ENCODE results near the gene CES2. TPM values are rescaled to one million over a fixed set of nuclear protein-coding genes. Genes with fewer than 3 reads are reported as not detected.

CES2 gene
- polyA plus RNA-seq, 1 of the 3 experiments (the other 2 are of a cell fraction) = 33.1 TPM

DNA sequence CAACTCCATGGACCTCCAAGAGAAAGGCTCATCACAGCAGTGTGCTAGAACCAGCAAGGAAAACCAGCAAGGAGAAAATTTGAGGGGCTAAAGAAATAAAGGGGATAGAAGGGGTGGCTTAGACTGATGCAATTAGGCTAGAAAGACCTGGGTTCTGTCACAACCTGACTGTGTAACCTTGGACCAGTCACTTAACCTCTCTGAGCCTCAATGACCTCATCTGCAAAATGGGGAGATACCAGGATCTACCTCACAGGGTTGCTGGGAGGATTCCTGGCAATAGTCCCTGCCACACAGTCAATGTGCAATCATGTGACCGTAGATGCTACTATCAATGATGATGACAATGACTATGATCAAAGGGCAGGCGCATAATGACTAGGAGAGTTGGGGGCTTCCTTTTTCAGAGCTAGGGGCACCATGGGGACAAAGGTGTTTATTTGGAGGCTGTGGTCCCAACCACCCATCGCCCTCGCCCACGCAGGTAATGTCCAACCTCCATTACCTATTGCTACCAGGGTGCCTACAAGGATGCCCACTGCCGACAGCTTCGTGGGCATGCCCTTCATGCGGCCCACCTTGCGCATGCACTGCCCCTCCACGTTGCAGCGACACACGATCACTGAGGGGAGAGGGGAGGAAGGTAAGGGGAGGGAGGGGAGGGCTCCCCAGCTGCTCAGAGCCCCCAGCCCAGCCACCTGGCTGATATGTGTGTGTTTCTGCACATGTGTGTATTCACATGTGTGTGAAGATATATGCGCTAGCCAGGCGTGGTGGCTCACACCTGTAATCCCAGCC lies 26.4 kb upstream of the CES2 start:
- WGBS (ENCODE audit: low lambda C conversion rate) = 83% methylated on average over 12 of the region's 14 CpGs
- POLR2A ChIA-PET = interaction anchor here (1.0 kb wide), 1 partner anchor 22 kb away, joined by 3 read pairs; no protein-coding TSS in a partner anchor
- H2AFZ ChIP-seq (ENCODE audit: low read depth) = no peak overlapping the region

More for the DNA sequence above, 26.4 kb upstream of the CES2 start:
- CTCF ChIA-PET = interaction anchor here (0.7 to 5.7 kb wide), 11 partner anchors 8 to 78 kb away, joined by 3 to 40 read pairs (median 5); partner anchors contain the start of genes CDH16, NAE1 and PDP2
- no peaks in the 10 kb centered on the region; a peak in 1 of 4 replicates for H3K4me1 ChIP-seq (ENCODE audit: control insufficient read depth in 1 of 2, insufficient read depth in 2 of 2, low read depth in 1 of 2, low read length in 1 of 2)
- no peaks in the 10 kb centered on the region for H3K36me3 ChIP-seq (replicated peaks in 1 of 2; ENCODE audit: control insufficient read depth in 1 of 2, insufficient read depth in 2 of 2, low read length in 1 of 2)
- H3K4me3 ChIP-seq (ENCODE audit: low read depth in 2 of 2, low read length in 1 of 2) = no peak overlapping the region
- no peak overlapping the region for H3K4me2 ChIP-seq
- no peak overlapping the region for H3K27ac ChIP-seq (ENCODE audit: low read depth in 2 of 2, low read length in 1 of 2)
- H3K9me3 ChIP-seq = no peaks in the 10 kb centered on the region
- TF ChIP-seq TEAD4 (IDR thresholded peaks at IDR 0.05; ENCODE audit: borderline replicate concordance, insufficient read depth) = no peak
- no peak for TF ChIP-seq SMC3 (IDR thresholded peaks at IDR 0.05; ENCODE audit: low read depth, low read length)
- no peak for TF ChIP-seq YY1 (IDR thresholded peaks at IDR 0.05; ENCODE audit: low read depth)
- no peak for TF ChIP-seq TAF1 (IDR thresholded peaks at IDR 0.05; ENCODE audit: borderline replicate concordance, low read depth, low read length)
- no peak for TF ChIP-seq JUND (IDR thresholded peaks at IDR 0.05)
- TF ChIP-seq GATA2 (CRISPR knock-in tag; IDR thresholded peaks at IDR 0.05) = no peak
- no peak for TF ChIP-seq POLR2AphosphoS5 (IDR thresholded peaks at IDR 0.05; ENCODE audit: low read depth, low read length)
- TF ChIP-seq TCF12 (IDR thresholded peaks at IDR 0.05) = no peak
- TF ChIP-seq GABPA (IDR thresholded peaks at IDR 0.05; ENCODE audit: low read depth) = no peak
- TF ChIP-seq, protein P1, sequence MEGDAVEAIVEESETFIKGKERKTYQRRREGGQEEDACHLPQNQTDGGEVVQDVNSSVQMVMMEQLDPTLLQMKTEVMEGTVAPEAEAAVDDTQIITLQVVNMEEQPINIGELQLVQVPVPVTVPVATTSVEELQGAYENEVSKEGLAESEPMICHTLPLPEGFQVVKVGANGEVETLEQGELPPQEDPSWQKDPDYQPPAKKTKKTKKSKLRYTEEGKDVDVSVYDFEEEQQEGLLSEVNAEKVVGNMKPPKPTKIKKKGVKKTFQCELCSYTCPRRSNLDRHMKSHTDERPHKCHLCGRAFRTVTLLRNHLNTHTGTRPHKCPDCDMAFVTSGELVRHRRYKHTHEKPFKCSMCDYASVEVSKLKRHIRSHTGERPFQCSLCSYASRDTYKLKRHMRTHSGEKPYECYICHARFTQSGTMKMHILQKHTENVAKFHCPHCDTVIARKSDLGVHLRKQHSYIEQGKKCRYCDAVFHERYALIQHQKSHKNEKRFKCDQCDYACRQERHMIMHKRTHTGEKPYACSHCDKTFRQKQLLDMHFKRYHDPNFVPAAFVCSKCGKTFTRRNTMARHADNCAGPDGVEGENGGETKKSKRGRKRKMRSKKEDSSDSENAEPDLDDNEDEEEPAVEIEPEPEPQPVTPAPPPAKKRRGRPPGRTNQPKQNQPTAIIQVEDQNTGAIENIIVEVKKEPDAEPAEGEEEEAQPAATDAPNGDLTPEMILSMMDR (IDR thresholded peaks at IDR 0.05) = no peak
- TF ChIP-seq, protein P2, sequence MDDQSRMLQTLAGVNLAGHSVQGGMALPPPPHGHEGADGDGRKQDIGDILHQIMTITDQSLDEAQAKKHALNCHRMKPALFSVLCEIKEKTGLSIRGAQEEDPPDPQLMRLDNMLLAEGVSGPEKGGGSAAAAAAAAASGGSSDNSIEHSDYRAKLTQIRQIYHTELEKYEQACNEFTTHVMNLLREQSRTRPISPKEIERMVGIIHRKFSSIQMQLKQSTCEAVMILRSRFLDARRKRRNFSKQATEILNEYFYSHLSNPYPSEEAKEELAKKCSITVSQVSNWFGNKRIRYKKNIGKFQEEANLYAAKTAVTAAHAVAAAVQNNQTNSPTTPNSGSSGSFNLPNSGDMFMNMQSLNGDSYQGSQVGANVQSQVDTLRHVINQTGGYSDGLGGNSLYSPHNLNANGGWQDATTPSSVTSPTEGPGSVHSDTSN (IDR thresholded peaks at IDR 0.05) = no peak
- TF ChIP-seq, protein P3, sequence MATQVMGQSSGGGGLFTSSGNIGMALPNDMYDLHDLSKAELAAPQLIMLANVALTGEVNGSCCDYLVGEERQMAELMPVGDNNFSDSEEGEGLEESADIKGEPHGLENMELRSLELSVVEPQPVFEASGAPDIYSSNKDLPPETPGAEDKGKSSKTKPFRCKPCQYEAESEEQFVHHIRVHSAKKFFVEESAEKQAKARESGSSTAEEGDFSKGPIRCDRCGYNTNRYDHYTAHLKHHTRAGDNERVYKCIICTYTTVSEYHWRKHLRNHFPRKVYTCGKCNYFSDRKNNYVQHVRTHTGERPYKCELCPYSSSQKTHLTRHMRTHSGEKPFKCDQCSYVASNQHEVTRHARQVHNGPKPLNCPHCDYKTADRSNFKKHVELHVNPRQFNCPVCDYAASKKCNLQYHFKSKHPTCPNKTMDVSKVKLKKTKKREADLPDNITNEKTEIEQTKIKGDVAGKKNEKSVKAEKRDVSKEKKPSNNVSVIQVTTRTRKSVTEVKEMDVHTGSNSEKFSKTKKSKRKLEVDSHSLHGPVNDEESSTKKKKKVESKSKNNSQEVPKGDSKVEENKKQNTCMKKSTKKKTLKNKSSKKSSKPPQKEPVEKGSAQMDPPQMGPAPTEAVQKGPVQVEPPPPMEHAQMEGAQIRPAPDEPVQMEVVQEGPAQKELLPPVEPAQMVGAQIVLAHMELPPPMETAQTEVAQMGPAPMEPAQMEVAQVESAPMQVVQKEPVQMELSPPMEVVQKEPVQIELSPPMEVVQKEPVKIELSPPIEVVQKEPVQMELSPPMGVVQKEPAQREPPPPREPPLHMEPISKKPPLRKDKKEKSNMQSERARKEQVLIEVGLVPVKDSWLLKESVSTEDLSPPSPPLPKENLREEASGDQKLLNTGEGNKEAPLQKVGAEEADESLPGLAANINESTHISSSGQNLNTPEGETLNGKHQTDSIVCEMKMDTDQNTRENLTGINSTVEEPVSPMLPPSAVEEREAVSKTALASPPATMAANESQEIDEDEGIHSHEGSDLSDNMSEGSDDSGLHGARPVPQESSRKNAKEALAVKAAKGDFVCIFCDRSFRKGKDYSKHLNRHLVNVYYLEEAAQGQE (IDR thresholded peaks at IDR 0.05; ENCODE audit: low read depth, low read length) = no peak
- no peak for TF ChIP-seq NFIC (IDR thresholded peaks at IDR 0.05; ENCODE audit: borderline replicate concordance)
- TF ChIP-seq SIN3A (IDR thresholded peaks at IDR 0.05; ENCODE audit: borderline replicate concordance, low read depth, low read length) = no peak
- no peak for TF ChIP-seq MXI1 (IDR thresholded peaks at IDR 0.05; ENCODE audit: low read depth, low read length)
- TF ChIP-seq RAD21 (IDR thresholded peaks at IDR 0.05; ENCODE audit: low read length) = no peak
- TF ChIP-seq EZH2phosphoT487 (IDR thresholded peaks at IDR 0.05; ENCODE audit: borderline replicate concordance, low read depth) = no peak
- no peak for TF ChIP-seq ELF1 (IDR thresholded peaks at IDR 0.05)
- TF ChIP-seq IRF3 (IDR thresholded peaks at IDR 0.05; ENCODE audit: low read depth, low read length) = no peak
- H4K20me1 ChIP-seq (ENCODE audit: insufficient read depth) = no peaks in the 10 kb centered on the region
- no peaks in the 10 kb centered on the region for H3K9me2 ChIP-seq
- DNase-seq = no peak
- H3K79me2 ChIP-seq (ENCODE audit: insufficient read depth) = no peaks in the 10 kb centered on the region
- no peak overlapping the region for H3K9ac ChIP-seq
- no peaks in the 10 kb centered on the region for H3K27me3 ChIP-seq (ENCODE audit: insufficient read depth)
- no peaks in the 10 kb centered on the region for H3F3A ChIP-seq (replicated peaks; ENCODE audit: insufficient read depth)

All from SK-N-SH (cell line).